Measurements from ENCODE around the gene MAGEB6. TPM values are rescaled to one million over a fixed set of nuclear protein-coding genes. Genes with fewer than 3 reads are reported as not detected.

The MAGEB6 gene
- total and polyA plus RNA-seq, 2 donors (not counting 3 experiments of a cell fraction or from before 2014, with no cell fraction given): not detected

GRCh38 chrX:26215869-26216268, 23.6 kb downstream of the MAGEB6 start, which contains the start of gene MAGEB5:
TSS of gene MAGEB5 (plus strand) at chrX:26216169. CDS start at chrX:26217302, 1,133 bp downstream.
- dilution Hi-C loops (cut with MboI; ENCODE audit: extremely low pct_ligation_motif_present, low sequenced_read_pairs) (no loop called here), intact Hi-C loops (cut with micrococcal nuclease) (no loop called here)
- Histone ChIP-seq H3K27me3 (ENCODE audit: control insufficient read depth in 2 of 2, insufficient read depth in 2 of 2, low read length in 2 of 2) (no peaks in the 10 kb centered on the region), H3K9ac (replicated peaks; ENCODE audit: extremely low read depth, insufficient read depth, low read length) (no peak within 1 kb of the TSS), H3K36me3 (ENCODE audit: control insufficient read depth in 2 of 2, extremely low read depth in 1 of 2, insufficient read depth in 2 of 2, low read length in 2 of 2) (no peaks in the 10 kb centered on the region), H3K79me2 (ENCODE audit: control insufficient read depth, insufficient read depth, low read length) (no peaks in the 10 kb centered on the region), H3K4me3 (replicated peaks in 1 of 3; ENCODE audit: insufficient read depth in 1 of 3, low read depth in 1 of 3, low read length in 3 of 3) (no peak within 1 kb of the TSS), H3K4me1 (ENCODE audit: control insufficient read depth, extremely low read depth, insufficient read depth, low read length) (no peaks in the 10 kb centered on the region), H4K20me1 (replicated peaks; ENCODE audit: control insufficient read depth, extremely low read depth, insufficient read depth, low read length) (no peaks in the 10 kb centered on the region), H3K27ac (ENCODE audit: insufficient read depth, low read depth, low read length) (no peak within 1 kb of the TSS), H3K4me2 (ENCODE audit: insufficient read depth, low read length) (no peak within 1 kb of the TSS), H3K9me1 (replicated peaks; ENCODE audit: control insufficient read depth, extremely low read depth, insufficient read depth, low read length) (no peaks in the 10 kb centered on the region), H3K9me3 (replicated peaks; ENCODE audit: control insufficient read depth, insufficient read depth, low read length) (no peaks in the 10 kb centered on the region), H2AFZ (ENCODE audit: low read depth, low read length) (no peak within 1 kb of the TSS)
- ChIA-PET CTCF (no interaction called here), POLR2A (no interaction called here)
- BruUV-seq (replicated peaks): no TSS peak
- DNase-seq (ENCODE audit: low read depth, low spot score): no peak
- TF ChIP-seq JUN (IDR thresholded peaks at IDR 0.05; ENCODE audit: borderline replicate concordance, insufficient read depth, insufficient read length, low read depth): no peak
- TF ChIP-seq EZH2 (IDR thresholded peaks at IDR 0.05; ENCODE audit: borderline replicate concordance, low read depth, low read length, severe bottlenecking): no peak
- no peak for TF ChIP-seq GATA2 (IDR thresholded peaks at IDR 0.05; ENCODE audit: insufficient read depth, insufficient read length, low read depth, low read length)
- no peak for TF ChIP-seq POLR2A (IDR thresholded peaks at IDR 0.05; ENCODE audit: low read depth, low read length)
- TF ChIP-seq FOS (IDR thresholded peaks at IDR 0.05; ENCODE audit: borderline replicate concordance, insufficient read depth, low read length): no peak
- no peak for TF ChIP-seq CTCF (IDR thresholded peaks at IDR 0.05; ENCODE audit: extremely low read depth in 1 of 2, insufficient read depth in 1 of 2, low read depth in 1 of 2, low read length in 2 of 2)
- TF ChIP-seq MAX (IDR thresholded peaks at IDR 0.05; ENCODE audit: insufficient read depth, insufficient read length): no peak
- no peak for TF ChIP-seq MYC (IDR thresholded peaks at IDR 0.05; ENCODE audit: low read depth, low read length)
- no peak for TF ChIP-seq POLR2AphosphoS5 (IDR thresholded peaks at IDR 0.05; ENCODE audit: insufficient read depth, low read depth, low read length)
- FAIRE-seq: no peak

All from endothelial cell of umbilical vein (primary cell).